ENCODE measurements around the gene MCCC1. TPM values are rescaled to one million over a fixed set of nuclear protein-coding genes. Genes with fewer than 3 reads are reported as not detected.
A peak's percentile ranks its signal among the peaks of the same experiment; 100 is the strongest.

Gene MCCC1
- total and polyA plus RNA-seq, 10 of the 15 experiments (the other 5 are each of a cell fraction or from before 2014, with no cell fraction given) = 35.0 to 71.7 (median 47.0) TPM

DNA sequence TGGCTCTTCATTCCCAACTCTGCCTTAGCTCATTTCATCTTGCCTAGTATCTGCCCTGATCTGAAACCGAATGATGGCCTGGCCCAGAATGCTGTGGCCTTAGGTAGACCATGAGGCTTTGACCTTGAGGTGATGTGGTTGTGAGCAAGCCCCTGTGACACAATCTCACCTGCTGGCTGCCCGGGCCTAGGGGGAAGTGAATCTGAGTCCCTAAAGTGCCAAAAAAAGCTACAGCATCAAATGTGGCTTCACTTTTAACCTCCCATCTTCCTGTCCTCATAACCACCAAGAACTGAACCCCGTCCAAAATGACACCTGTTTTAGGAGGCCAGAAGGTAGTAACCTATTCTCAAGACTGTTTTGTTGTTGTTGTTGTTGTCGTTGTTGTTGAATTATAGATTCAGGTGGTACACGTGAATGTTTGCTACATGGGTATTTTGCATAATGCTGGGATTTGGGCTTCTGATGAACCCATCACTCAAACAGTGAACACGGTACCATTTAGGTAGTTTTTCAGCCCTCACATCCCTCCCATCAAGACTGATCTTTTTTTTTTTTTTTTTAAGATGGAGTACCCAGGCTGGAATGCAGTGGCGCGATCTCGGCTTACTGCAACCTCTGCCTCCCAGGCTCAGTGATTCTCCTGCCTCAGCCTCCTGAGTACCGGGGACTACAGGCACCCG, 54.6 kb downstream of the MCCC1 start (continued):
- TF ChIP-seq, protein P1, sequence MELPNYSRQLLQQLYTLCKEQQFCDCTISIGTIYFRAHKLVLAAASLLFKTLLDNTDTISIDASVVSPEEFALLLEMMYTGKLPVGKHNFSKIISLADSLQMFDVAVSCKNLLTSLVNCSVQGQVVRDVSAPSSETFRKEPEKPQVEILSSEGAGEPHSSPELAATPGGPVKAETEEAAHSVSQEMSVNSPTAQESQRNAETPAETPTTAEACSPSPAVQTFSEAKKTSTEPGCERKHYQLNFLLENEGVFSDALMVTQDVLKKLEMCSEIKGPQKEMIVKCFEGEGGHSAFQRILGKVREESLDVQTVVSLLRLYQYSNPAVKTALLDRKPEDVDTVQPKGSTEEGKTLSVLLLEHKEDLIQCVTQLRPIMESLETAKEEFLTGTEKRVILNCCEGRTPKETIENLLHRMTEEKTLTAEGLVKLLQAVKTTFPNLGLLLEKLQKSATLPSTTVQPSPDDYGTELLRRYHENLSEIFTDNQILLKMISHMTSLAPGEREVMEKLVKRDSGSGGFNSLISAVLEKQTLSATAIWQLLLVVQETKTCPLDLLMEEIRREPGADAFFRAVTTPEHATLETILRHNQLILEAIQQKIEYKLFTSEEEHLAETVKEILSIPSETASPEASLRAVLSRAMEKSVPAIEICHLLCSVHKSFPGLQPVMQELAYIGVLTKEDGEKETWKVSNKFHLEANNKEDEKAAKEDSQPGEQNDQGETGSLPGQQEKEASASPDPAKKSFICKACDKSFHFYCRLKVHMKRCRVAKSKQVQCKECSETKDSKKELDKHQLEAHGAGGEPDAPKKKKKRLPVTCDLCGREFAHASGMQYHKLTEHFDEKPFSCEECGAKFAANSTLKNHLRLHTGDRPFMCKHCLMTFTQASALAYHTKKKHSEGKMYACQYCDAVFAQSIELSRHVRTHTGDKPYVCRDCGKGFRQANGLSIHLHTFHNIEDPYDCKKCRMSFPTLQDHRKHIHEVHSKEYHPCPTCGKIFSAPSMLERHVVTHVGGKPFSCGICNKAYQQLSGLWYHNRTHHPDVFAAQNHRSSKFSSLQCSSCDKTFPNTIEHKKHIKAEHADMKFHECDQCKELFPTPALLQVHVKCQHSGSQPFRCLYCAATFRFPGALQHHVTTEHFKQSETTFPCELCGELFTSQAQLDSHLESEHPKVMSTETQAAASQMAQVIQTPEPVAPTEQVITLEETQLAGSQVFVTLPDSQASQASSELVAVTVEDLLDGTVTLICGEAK (IDR thresholded peaks at IDR 0.05; ENCODE audit: borderline replicate concordance) = no peak
- TF ChIP-seq, protein P2, sequence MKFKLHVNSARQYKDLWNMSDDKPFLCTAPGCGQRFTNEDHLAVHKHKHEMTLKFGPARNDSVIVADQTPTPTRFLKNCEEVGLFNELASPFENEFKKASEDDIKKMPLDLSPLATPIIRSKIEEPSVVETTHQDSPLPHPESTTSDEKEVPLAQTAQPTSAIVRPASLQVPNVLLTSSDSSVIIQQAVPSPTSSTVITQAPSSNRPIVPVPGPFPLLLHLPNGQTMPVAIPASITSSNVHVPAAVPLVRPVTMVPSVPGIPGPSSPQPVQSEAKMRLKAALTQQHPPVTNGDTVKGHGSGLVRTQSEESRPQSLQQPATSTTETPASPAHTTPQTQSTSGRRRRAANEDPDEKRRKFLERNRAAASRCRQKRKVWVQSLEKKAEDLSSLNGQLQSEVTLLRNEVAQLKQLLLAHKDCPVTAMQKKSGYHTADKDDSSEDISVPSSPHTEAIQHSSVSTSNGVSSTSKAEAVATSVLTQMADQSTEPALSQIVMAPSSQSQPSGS (IDR thresholded peaks at IDR 0.05; ENCODE audit: low read length) = peak; percentile 97
- TF ChIP-seq EED (IDR thresholded peaks at IDR 0.05; ENCODE audit: low read depth) (peak; percentile 94), HDGF (IDR thresholded peaks at IDR 0.05) (no peak; the same call in 1 of the 2 replicates), SREBF1 (IDR thresholded peaks at IDR 0.05; ENCODE audit: low read length) (no peak), POU2F2 (IDR thresholded peaks at IDR 0.05; ENCODE audit: borderline replicate concordance, low read depth, low read length) (peak; percentile 71; the same call in 1 of the 3 replicates), MEF2A (IDR thresholded peaks at IDR 0.05; ENCODE audit: insufficient read depth, low read depth, low read length) (peak; percentile 98), CHD2 (IDR thresholded peaks at IDR 0.05; ENCODE audit: borderline replicate concordance, low read depth, low read length) (peak; percentile 55; the same call in 1 of the 2 replicates), HCFC1 (IDR thresholded peaks at IDR 0.05; ENCODE audit: low read length) (no peak), TAF1 (IDR thresholded peaks at IDR 0.05; ENCODE audit: borderline replicate concordance, low read depth, low read length) (no peak), DPF2 (IDR thresholded peaks at IDR 0.05) (no peak; the same call in none of the 2 replicates), NFXL1 (IDR thresholded peaks at IDR 0.05; ENCODE audit: borderline replicate concordance) (no peak)
- TF ChIP-seq, protein P3, sequence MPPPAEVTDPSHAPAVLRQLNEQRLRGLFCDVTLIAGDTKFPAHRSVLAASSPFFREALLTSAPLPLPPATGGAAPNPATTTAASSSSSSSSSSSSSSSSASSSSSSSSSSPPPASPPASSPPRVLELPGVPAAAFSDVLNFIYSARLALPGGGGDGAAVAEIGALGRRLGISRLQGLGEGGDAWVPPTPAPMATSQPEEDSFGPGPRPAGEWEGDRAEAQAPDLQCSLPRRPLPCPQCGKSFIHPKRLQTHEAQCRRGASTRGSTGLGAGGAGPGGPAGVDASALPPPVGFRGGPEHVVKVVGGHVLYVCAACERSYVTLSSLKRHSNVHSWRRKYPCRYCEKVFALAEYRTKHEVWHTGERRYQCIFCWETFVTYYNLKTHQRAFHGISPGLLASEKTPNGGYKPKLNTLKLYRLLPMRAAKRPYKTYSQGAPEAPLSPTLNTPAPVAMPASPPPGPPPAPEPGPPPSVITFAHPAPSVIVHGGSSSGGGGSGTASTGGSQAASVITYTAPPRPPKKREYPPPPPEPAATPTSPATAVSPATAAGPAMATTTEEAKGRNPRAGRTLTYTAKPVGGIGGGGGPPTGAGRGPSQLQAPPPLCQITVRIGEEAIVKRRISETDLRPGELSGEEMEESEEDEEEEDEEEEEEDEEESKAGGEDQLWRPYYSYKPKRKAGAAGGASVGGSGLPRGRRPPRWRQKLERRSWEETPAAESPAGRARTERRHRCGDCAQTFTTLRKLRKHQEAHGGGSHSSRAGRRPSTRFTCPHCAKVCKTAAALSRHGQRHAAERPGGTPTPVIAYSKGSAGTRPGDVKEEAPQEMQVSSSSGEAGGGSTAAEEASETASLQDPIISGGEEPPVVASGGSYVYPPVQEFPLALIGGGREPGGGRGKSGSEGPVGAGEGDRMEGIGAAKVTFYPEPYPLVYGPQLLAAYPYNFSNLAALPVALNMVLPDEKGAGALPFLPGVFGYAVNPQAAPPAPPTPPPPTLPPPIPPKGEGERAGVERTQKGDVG (CRISPR knock-in tag; IDR thresholded peaks at IDR 0.05) = no peak
- TF ChIP-seq, protein P4, sequence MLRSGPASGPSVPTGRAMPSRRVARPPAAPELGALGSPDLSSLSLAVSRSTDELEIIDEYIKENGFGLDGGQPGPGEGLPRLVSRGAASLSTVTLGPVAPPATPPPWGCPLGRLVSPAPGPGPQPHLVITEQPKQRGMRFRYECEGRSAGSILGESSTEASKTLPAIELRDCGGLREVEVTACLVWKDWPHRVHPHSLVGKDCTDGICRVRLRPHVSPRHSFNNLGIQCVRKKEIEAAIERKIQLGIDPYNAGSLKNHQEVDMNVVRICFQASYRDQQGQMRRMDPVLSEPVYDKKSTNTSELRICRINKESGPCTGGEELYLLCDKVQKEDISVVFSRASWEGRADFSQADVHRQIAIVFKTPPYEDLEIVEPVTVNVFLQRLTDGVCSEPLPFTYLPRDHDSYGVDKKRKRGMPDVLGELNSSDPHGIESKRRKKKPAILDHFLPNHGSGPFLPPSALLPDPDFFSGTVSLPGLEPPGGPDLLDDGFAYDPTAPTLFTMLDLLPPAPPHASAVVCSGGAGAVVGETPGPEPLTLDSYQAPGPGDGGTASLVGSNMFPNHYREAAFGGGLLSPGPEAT (IDR thresholded peaks at IDR 0.05; ENCODE audit: low read depth) = no peak
- TF ChIP-seq, protein P5, sequence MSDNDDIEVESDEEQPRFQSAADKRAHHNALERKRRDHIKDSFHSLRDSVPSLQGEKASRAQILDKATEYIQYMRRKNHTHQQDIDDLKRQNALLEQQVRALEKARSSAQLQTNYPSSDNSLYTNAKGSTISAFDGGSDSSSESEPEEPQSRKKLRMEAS (IDR thresholded peaks at IDR 0.05; ENCODE audit: low read depth, low read length) = no peak
- TF ChIP-seq, protein P6, sequence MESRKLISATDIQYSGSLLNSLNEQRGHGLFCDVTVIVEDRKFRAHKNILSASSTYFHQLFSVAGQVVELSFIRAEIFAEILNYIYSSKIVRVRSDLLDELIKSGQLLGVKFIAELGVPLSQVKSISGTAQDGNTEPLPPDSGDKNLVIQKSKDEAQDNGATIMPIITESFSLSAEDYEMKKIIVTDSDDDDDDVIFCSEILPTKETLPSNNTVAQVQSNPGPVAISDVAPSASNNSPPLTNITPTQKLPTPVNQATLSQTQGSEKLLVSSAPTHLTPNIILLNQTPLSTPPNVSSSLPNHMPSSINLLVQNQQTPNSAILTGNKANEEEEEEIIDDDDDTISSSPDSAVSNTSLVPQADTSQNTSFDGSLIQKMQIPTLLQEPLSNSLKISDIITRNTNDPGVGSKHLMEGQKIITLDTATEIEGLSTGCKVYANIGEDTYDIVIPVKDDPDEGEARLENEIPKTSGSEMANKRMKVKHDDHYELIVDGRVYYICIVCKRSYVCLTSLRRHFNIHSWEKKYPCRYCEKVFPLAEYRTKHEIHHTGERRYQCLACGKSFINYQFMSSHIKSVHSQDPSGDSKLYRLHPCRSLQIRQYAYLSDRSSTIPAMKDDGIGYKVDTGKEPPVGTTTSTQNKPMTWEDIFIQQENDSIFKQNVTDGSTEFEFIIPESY (IDR thresholded peaks at IDR 0.05) = no peak

Data from GM12878 (cell line).